ENCODE data around the gene SLC25A30. TPM values are rescaled to one million over a fixed set of nuclear protein-coding genes. Genes with fewer than 3 reads are reported as not detected.
A peak's percentile ranks its signal among the peaks of the same experiment; 100 is the strongest.

The SLC25A30 gene
- total and polyA plus RNA-seq, 2 of the 13 experiments (the other 11 are each of a cell fraction or from before 2014, with no cell fraction given), result 19.6 to 22.5 TPM

- no peak for TF ChIP-seq TCF7 (IDR thresholded peaks at IDR 0.05; ENCODE audit: low read depth)
- no peak for TF ChIP-seq MLLT10 (CRISPR knock-in tag; IDR thresholded peaks at IDR 0.05)
- no peak for TF ChIP-seq PTBP1 (IDR thresholded peaks at IDR 0.05; ENCODE audit: low read depth, low read length, poor library complexity, severe bottlenecking)
- peak; percentile 20; the same call in 1 of the 2 replicates for TF ChIP-seq HDAC1 (CRISPR knock-in tag; IDR thresholded peaks at IDR 0.05)
- peak; percentile 64; the same call in 1 of the 2 replicates for TF ChIP-seq ZFP36L1 (CRISPR knock-in tag; IDR thresholded peaks at IDR 0.05)
- TF ChIP-seq FOSL2 (CRISPR knock-in tag; IDR thresholded peaks at IDR 0.05), result no peak; the same call in 1 of the 2 replicates
- TF ChIP-seq HOXD1 (CRISPR knock-in tag; IDR thresholded peaks at IDR 0.05), result 0 out of 2 replicates have a peak, but pooled peaks have one; percentile 62
- no peak; the same call in 1 of the 2 replicates for TF ChIP-seq KMT2B (CRISPR knock-in tag; IDR thresholded peaks at IDR 0.05)
- TF ChIP-seq FOXM1 (CRISPR knock-in tag; IDR thresholded peaks at IDR 0.05), result no peak
- no peak for TF ChIP-seq THAP9 (CRISPR knock-in tag; IDR thresholded peaks at IDR 0.05; ENCODE audit: borderline replicate concordance)
- peak; percentile 26; the same call in 1 of the 2 replicates for TF ChIP-seq RARA (CRISPR knock-in tag; IDR thresholded peaks at IDR 0.05)
- TF ChIP-seq ZNF333 (CRISPR knock-in tag; IDR thresholded peaks at IDR 0.05; ENCODE audit: borderline replicate concordance), result peak; percentile 73; the same call in 1 of the 2 replicates
- TF ChIP-seq SP140L (CRISPR knock-in tag; IDR thresholded peaks at IDR 0.05; ENCODE audit: borderline replicate concordance), result 0 out of 2 replicates have a peak, but pooled peaks have one; percentile 48
- TF ChIP-seq ZNF230 (CRISPR knock-in tag; IDR thresholded peaks at IDR 0.05), result peak; percentile 63; the same call in 1 of the 2 replicates
- no peak for TF ChIP-seq HMGXB3 (CRISPR knock-in tag; IDR thresholded peaks at IDR 0.05; ENCODE audit: borderline replicate concordance)
- peak; percentile 87 for TF ChIP-seq AGO2 (optimal IDR thresholded peaks at IDR 0.05; ENCODE audit: low read depth, low read length)
These were observed at the start of gene SLC25A30 (continued) for GRCh38 chr13:45417790-45418534.

Measured in HepG2 (cell line).